ENCODE data around the gene HES3.

The HES3 gene

GRCh38 chr1:6278263-6278662, 34.3 kb downstream of the HES3 start:
- DNase-seq (ENCODE audit: low read depth, low spot score): no peak

GRCh38 chr1:6279066-6279465, 35.1 kb downstream of the HES3 start:
- no peak for DNase-seq (ENCODE audit: low read depth, low spot score)

GRCh38 chr1:6279613-6280383, 35.8 kb downstream of the HES3 start:
- no peak for DNase-seq (ENCODE audit: low read depth, low spot score)

GRCh38 chr1:6280761-6281451, 36.9 kb downstream of the HES3 start:
- peak; percentile 34 for DNase-seq (ENCODE audit: low read depth, low spot score)

GRCh38 chr1:6281511-6282402, 37.8 kb downstream of the HES3 start:
- DNase-seq (ENCODE audit: low read depth, low spot score): no peak

- DNase-seq (ENCODE audit: low read depth, low spot score): no peak
Measured at GRCh38 chr1:6282577-6283270, 38.7 kb downstream of the HES3 start.

- DNase-seq (ENCODE audit: low read depth, low spot score): no peak
Measured at GRCh38 chr1:6285336-6285735, 41.4 kb downstream of the HES3 start.

GRCh38 chr1:6286266-6286665, 42.3 kb downstream of the HES3 start:
- no peak for DNase-seq (ENCODE audit: low read depth, low spot score)

GRCh38 chr1:6287029-6287428, 43.0 kb downstream of the HES3 start:
- DNase-seq (ENCODE audit: low read depth, low spot score): no peak

- DNase-seq (ENCODE audit: low read depth, low spot score): peak; percentile 76
Measured at GRCh38 chr1:6287431-6287886, 43.5 kb downstream of the HES3 start.

GRCh38 chr1:6288026-6288425, 44.0 kb downstream of the HES3 start:
- DNase-seq (ENCODE audit: low read depth, low spot score): no peak

- DNase-seq (ENCODE audit: low read depth, low spot score): no peak
Measured at GRCh38 chr1:6288665-6289064, 44.7 kb downstream of the HES3 start.

GRCh38 chr1:6292102-6292501, 48.1 kb downstream of the HES3 start:
- no peak for DNase-seq (ENCODE audit: low read depth, low spot score)

GRCh38 chr1:6294080-6294889, 50.3 kb downstream of the HES3 start:
- no peak for DNase-seq (ENCODE audit: low read depth, low spot score)

- DNase-seq (ENCODE audit: low read depth, low spot score): no peak
Measured at GRCh38 chr1:6294890-6295556, 51.0 kb downstream of the HES3 start.
